NCI-H1436 (cell line): ENCODE data around the gene GPALPP1.
"Not testable (repeated sequence)": the region's sequence is repeated elsewhere in the genome, so short reads cannot be mapped to it uniquely, and the experiment has no call there.

Experiments
- DNase-seq: peaks from one replicate; lab custom pipeline; 2025; lab: John Stamatoyannopoulos, UW

Gene GPALPP1

DNA sequence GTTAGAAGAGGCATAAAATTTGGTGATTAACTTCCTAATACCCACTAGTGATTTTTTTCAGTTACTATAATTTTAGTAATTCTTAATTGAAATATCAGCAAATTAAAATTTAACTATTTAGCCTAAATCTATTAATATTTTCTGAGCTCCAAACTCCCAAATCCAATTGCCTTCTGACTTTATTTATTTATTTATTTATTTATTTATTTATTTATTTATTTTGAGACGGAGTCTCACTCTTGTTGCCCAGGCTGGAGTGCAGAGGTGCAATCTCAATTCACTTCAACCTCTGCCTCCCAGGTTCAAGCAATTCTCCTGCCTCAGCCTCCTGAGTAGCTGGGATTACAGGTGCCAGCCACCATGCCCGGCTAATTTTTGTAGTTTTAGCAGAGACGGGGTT, 74.6 kb downstream of the GPALPP1 start:
- not testable (repeated sequence) for DNase-seq

GRCh38 chr13:45064889-45065288, 75.6 kb downstream of the GPALPP1 start:
- DNase-seq = no peak

DNA sequence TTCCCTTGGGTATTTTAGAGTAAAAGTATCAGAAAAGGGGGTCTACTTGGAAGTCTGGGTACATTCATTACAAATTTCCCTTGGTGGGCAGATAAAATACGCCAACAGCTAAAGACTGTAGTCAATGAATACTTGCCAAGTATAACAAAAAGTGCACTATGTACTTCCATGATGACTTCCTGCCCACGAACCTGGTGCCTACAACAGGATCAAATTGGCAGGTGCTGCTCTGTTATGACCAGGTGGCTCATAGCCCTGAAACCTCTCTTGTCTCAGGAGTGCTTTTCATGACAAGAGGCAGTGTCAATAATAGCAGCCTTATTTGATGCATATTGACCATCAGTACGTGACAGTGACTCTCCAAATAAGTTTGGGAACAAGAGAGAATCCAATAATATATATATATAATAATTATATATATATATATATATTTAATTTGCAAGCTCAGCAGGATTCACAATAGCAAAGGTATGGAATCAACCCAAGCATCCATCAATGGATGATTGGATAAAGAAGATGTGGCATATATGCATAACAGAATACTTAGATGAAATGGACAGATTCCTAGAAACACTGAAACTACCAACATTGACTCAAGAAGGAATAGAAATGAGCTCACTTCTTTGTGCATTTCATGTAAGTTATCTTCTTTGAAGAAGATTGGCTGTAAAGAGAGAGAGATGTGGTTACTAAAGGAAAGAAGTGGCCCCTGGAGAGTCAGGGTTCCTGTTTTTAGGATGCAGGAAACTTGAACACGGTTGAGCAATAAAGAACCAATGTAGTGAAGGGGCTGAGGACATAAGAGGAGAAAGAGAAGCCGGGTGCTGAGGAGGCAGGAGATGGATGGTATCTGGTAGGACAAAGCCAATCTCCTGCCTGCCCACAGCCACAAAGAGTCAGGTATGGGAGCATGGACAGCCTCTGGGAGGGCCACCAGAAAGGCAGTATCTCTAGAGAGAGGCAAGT, 79.0 kb downstream of the GPALPP1 start:
- no peak for DNase-seq

DNA sequence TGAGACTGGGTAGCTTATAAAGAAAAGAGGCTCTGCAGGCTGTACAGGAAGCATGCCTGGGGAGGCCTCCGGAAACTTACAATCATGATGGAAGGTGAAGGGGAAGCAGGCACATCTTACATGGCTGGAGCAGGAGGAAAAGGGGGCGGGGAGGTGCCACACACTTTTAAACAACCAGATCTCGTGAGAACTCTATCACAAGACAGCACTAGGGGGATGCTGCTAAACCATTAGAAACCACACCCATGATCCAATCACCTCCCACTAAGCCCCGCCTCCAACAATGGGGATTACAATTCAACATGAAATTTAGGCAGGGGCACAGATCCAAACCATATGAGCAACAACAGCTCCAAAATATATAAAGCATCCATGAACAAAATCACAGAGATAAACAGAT, 84.5 kb downstream of the GPALPP1 start:
- no peak for DNase-seq

- no peak for DNase-seq
These were observed 85.4 kb downstream of the GPALPP1 start for GRCh38 chr13:45074721-45075120.

GRCh38 chr13:45078003-45078402, 88.7 kb downstream of the GPALPP1 start:
- DNase-seq = no peak
